Left forelimb (tissue), 1 donor: Measurements from ENCODE around the gene POU6F1.

ENCODE experiments used
- DNase-seq: peaks from one replicate; pipeline ENCODE4 v3.0.0-alpha.2; 2018; ENCODE audit warnings: low spot score

POU6F1 gene

DNA sequence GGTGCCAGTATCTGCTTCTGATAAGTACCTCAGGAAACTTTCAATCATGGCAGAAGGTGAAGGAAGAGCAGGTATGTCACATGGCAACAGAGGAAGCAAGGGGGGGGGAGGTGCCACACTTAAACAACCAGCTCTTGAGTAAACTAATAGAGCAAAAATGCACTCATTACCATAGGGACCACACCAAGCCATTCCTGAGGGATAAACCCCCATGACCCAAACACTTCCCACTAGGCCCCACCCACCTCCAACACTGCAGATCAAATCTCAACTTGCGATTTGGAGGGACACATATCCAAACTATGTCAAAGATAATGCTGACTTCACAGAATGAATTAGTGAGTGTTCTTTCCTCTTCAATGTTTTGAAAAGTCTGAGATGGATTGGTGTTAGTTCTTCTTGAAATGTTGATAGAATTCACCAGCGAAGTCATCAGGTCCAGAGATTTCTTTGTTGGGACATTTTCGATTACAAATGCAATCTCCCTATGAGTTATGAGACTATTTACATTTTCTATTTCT lies 61.6 kb downstream of the POU6F1 start:
- no peak for DNase-seq

DNA sequence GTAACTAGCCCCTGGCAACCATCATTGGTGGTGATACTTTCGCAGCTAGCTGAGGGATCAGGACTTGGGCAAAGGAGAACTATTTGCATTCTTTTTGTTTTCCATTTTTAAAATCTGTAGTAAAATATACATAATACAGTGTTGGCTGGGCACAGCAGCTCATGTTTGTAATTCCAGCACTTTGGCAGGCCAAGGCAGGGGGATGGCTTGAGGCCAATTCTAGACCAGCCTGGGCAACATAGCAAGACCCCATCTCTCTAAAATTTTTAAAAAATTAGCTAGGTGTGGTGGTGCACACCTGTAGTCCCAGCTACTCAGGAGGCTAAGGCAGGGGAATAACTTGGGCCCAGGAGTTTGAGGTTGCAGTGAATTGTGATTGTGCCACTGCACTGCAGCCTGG lies 64.9 kb downstream of the POU6F1 start:
- no peak for DNase-seq

DNA sequence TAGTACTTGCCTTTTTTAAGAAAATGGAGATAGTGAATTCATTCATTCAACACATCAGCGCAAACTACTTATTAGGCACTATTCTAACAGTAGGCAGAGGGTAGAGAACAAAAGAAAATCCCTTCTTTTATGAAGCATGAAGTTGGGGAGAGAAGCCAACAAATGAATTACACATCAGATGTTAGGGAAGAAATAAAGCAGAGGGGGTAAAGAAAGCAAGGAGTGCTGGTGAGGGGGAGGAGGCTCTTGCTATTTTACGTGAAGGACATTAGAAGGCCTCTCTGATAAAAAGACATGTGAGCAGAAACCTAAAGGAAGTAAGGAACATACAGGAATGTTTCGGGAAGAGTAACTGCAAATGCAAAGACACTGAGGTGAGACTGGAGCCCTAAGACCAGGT lies 67.1 kb downstream of the POU6F1 start:
- no peak for DNase-seq

DNA sequence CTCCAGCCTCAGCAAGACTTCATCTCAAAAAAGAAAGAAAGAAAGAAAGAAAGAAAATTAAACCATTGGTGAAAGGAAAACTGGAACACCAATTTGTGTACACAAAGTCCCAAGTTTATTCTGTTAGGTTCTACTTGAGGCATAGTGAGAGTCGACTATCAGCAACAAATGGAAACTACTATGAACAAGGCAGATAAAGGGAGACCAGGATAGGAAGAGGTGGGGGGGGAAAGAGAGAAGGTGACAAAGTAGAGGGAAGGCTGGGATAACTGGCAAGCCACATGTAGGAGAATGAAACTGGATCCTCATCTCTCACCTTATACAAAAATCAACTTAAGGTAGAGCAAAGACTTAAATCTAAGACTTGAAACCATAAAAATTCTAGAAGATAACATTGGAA lies 70.6 kb downstream of the POU6F1 start:
- no peak for DNase-seq

DNA sequence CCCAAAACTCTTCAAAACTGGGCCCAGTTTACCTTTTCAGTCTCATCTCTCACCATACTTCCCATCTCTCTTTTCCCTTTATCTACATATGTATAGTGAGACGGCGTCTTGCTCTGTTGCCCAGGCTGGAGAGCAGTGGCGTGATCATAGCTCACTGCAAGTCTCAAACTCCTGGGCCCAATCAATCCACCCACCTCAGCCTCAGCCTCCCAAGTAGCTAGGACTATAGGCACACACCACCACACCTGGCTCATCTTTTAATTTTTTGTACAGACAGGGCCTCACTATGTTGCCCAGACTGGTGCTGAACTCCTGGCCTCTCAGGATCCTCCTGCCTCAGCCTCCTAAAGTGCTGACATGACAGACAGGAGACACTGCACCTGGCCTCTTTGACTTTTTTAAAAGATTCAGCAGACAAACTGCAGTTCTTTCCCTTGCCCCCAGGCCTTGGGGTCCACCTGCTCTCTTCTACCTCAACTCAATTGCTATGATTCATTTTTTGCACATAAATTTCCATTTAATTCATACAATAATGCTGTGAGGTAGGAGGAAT lies 78.5 kb downstream of the POU6F1 start:
- DNase-seq, result no peak
